GM23338 (cell line): ENCODE results near the gene PHYKPL. TPM values are rescaled to one million over a fixed set of nuclear protein-coding genes. Genes with fewer than 3 reads are reported as not detected.

Experiments
- ATAC-seq: fragments of 200-7000 bp; cut with Tn5 transposase; 3 replicates; pipeline ENCODE4 v1.9.1; 2020
- DNase-seq: peaks from one replicate; pipeline ENCODE4 v3.0.0-alpha.2; 2015; ENCODE audit warnings: low spot score
- H2AFZ ChIP-seq: fragments of 200-600 bp; sonication (generic); 2 replicates; pipeline ENCODE4 v1.8.0; 2016; ENCODE audit warnings: antibody characterized with exemption, mild to moderate bottlenecking, moderate library complexity
- H3F3A ChIP-seq: fragments of 200-600 bp; sonication (generic); replicated peaks from 2 replicates; pipeline ENCODE4 v1.8.0; 2017; ENCODE audit warnings: antibody characterized with exemption, mixed run types, low read depth
- H3K27ac ChIP-seq: fragments of 200-600 bp; sonication (generic); 2 replicates; pipeline ENCODE4 v1.6.1; 2016; ENCODE audit warnings: low read depth
- H3K27me3 ChIP-seq: fragments of 200-600 bp; sonication (generic); 2 replicates; pipeline ENCODE4 v1.8.0; 2016; ENCODE audit warnings: mild to moderate bottlenecking, mixed run types, moderate library complexity; ENCODE audit not compliant: insufficient read depth
- H3K36me3 ChIP-seq: fragments of 200-600 bp; sonication (generic); 2 replicates; pipeline ENCODE4 v1.8.0; 2016; ENCODE audit warnings: mild to moderate bottlenecking; ENCODE audit not compliant: insufficient read depth
- H3K4me1 ChIP-seq: fragments of 200-600 bp; sonication (generic); 2 replicates; pipeline ENCODE4 v1.8.0; 2016; ENCODE audit warnings: mild to moderate bottlenecking, moderate library complexity; ENCODE audit not compliant: insufficient read depth
- H3K4me2 ChIP-seq: fragments of 200-600 bp; sonication (generic); 2 replicates; pipeline ENCODE4 v1.7.1; 2017; ENCODE audit warnings: mixed run types
- H3K4me3 ChIP-seq: fragments of 200-600 bp; sonication (generic); 2 replicates; pipeline ENCODE4 v1.6.1; 2016; ENCODE audit warnings: mixed run types
- H3K79me2 ChIP-seq: fragments of 200-600 bp; sonication (generic); replicated peaks from 2 replicates; pipeline ENCODE4 v1.8.0; 2017; ENCODE audit warnings: mild to moderate bottlenecking; ENCODE audit not compliant: insufficient read depth
- H3K9me2 ChIP-seq: fragments of 200-600 bp; sonication (generic); 2 replicates; pipeline ENCODE4 v1.8.0; 2017; ENCODE audit not compliant: insufficient read depth
- H4K20me1 ChIP-seq: fragments of 200-600 bp; sonication (generic); replicated peaks from 2 replicates; pipeline ENCODE4 v1.8.0; 2017; ENCODE audit warnings: mild to moderate bottlenecking; ENCODE audit not compliant: insufficient read depth
- H3K27ac Mint-ChIP-seq: 2 replicates; pipeline ENCODE4 v1.8.0; 2020; ENCODE audit warnings: inconsistent platforms, mild to moderate bottlenecking, moderate library complexity, mixed read lengths
- H3K27me3 Mint-ChIP-seq: 3 replicates; pipeline ENCODE4 v1.8.0; 2022; ENCODE audit warnings: low read depth, mild to moderate bottlenecking, moderate library complexity, mixed read lengths, inconsistent platforms; ENCODE audit not compliant: insufficient read depth, poor library complexity
- H3K36me3 Mint-ChIP-seq: 3 replicates; pipeline ENCODE4 v1.8.0; 2021; ENCODE audit warnings: low read depth, mild to moderate bottlenecking, inconsistent platforms, moderate library complexity, mixed read lengths
- H3K4me1 Mint-ChIP-seq: 3 replicates; pipeline ENCODE4 v1.8.0; 2020; ENCODE audit warnings: mild to moderate bottlenecking, inconsistent platforms, mixed read lengths
- H3K4me3 Mint-ChIP-seq: 3 replicates; pipeline ENCODE4 v1.8.0; 2021; ENCODE audit warnings: moderate library complexity, mild to moderate bottlenecking, inconsistent platforms, mixed read lengths
- H3K9me3 Mint-ChIP-seq: 3 replicates; pipeline ENCODE4 v1.8.0; 2020; ENCODE audit warnings: moderate library complexity, mild to moderate bottlenecking, inconsistent platforms, mixed read lengths
- EZH2phosphoT487 ChIP-seq: fragments of 200-600 bp; sonication (generic); IDR thresholded peaks from one replicate; pipeline ENCODE4 v1.8.1; 2018; ENCODE audit warnings: antibody characterized with exemption; ENCODE audit not compliant: unreplicated experiment
- JUNB ChIP-seq: IDR thresholded peaks from one replicate; pipeline ENCODE4 v1.6.1; 2016; ENCODE audit warnings: antibody characterized with exemption; ENCODE audit not compliant: unreplicated experiment
- STAT1 ChIP-seq: IDR thresholded peaks from one replicate; pipeline ENCODE4 v1.6.1; 2016; ENCODE audit warnings: antibody characterized with exemption; ENCODE audit not compliant: unreplicated experiment
- ZNF114 ChIP-seq: fragments of 250-450 bp; sonication (Bioruptor Pico); IDR thresholded peaks from 2 replicates; pipeline ENCODE4 v1.5.0; 2020; ENCODE audit warnings: mild to moderate bottlenecking, moderate library complexity
- polyA plus RNA-seq: library from polyadenylated mRNA; unstranded; fragments of >200 nt; fragmentation: Nextera tagmentation; extraction: Ambion mirVana; gene quantifications from 2 replicates; pipeline ENCODE4 v1.2.1, GENCODE V29; 2016
- total RNA-seq: library from RNA; depleted of rRNA; stranded (reverse); fragments of >200 nt; shearing (Covaris generic); gene quantifications from 2 replicates; pipeline ENCODE4 v1.2.3, GENCODE V29; 2014
- TF ChIP-seq, protein P1 (sequence below): fragments of 250-450 bp; sonication (Bioruptor Pico); IDR thresholded peaks from 2 replicates; pipeline ENCODE4 v1.5.0; 2020; ENCODE audit warnings: mild to moderate bottlenecking, moderate library complexity
- TF ChIP-seq, protein P2 (sequence below): IDR thresholded peaks from 2 replicates; pipeline ENCODE4 v1.6.1; 2016; ENCODE audit warnings: antibody characterized with exemption

The PHYKPL gene
- total and polyA plus RNA-seq, 2 experiments from 2014 or later, result 15.9 to 20.8 TPM

DNA sequence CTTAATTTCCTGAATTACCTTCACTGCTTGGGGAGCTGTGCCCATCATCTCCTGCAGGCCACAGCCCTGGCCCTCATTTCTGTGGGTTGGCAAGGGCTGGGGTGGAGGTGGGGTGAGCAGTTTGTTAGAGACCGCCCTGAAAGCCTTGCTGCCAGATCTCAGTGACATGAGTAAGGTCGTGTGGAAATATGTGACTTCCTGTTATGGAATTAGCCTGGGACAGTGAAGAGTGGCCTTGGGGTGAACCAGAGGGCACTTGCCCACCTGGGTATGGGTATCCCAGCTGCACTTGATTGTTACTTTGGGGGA is 30.7 kb downstream of the PHYKPL start (continued):
- TF ChIP-seq, protein P1, sequence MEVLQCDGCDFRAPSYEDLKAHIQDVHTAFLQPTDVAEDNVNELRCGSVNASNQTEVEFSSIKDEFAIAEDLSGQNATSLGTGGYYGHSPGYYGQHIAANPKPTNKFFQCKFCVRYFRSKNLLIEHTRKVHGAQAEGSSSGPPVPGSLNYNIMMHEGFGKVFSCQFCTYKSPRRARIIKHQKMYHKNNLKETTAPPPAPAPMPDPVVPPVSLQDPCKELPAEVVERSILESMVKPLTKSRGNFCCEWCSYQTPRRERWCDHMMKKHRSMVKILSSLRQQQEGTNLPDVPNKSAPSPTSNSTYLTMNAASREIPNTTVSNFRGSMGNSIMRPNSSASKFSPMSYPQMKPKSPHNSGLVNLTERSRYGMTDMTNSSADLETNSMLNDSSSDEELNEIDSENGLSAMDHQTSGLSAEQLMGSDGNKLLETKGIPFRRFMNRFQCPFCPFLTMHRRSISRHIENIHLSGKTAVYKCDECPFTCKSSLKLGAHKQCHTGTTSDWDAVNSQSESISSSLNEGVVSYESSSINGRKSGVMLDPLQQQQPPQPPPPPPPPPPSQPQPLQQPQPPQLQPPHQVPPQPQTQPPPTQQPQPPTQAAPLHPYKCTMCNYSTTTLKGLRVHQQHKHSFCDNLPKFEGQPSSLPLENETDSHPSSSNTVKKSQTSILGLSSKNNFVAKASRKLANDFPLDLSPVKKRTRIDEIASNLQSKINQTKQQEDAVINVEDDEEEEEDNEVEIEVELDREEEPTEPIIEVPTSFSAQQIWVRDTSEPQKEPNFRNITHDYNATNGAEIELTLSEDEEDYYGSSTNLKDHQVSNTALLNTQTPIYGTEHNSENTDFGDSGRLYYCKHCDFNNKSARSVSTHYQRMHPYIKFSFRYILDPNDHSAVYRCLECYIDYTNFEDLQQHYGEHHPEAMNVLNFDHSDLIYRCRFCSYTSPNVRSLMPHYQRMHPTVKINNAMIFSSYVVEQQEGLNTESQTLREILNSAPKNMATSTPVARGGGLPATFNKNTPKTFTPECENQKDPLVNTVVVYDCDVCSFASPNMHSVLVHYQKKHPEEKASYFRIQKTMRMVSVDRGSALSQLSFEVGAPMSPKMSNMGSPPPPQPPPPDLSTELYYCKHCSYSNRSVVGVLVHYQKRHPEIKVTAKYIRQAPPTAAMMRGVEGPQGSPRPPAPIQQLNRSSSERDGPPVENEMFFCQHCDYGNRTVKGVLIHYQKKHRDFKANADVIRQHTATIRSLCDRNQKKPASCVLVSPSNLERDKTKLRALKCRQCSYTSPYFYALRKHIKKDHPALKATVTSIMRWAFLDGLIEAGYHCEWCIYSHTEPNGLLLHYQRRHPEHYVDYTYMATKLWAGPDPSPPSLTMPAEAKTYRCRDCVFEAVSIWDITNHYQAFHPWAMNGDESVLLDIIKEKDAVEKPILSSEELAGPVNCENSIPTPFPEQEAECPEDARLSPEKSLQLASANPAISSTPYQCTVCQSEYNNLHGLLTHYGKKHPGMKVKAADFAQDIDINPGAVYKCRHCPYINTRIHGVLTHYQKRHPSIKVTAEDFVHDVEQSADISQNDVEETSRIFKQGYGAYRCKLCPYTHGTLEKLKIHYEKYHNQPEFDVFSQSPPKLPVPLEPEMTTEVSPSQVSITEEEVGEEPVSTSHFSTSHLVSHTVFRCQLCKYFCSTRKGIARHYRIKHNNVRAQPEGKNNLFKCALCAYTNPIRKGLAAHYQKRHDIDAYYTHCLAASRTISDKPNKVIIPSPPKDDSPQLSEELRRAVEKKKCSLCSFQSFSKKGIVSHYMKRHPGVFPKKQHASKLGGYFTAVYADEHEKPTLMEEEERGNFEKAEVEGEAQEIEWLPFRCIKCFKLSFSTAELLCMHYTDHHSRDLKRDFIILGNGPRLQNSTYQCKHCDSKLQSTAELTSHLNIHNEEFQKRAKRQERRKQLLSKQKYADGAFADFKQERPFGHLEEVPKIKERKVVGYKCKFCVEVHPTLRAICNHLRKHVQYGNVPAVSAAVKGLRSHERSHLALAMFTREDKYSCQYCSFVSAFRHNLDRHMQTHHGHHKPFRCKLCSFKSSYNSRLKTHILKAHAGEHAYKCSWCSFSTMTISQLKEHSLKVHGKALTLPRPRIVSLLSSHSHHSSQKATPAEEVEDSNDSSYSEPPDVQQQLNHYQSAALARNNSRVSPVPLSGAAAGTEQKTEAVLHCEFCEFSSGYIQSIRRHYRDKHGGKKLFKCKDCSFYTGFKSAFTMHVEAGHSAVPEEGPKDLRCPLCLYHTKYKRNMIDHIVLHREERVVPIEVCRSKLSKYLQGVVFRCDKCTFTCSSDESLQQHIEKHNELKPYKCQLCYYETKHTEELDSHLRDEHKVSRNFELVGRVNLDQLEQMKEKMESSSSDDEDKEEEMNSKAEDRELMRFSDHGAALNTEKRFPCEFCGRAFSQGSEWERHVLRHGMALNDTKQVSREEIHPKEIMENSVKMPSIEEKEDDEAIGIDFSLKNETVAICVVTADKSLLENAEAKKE (CRISPR knock-in tag), result no peak

DNA sequence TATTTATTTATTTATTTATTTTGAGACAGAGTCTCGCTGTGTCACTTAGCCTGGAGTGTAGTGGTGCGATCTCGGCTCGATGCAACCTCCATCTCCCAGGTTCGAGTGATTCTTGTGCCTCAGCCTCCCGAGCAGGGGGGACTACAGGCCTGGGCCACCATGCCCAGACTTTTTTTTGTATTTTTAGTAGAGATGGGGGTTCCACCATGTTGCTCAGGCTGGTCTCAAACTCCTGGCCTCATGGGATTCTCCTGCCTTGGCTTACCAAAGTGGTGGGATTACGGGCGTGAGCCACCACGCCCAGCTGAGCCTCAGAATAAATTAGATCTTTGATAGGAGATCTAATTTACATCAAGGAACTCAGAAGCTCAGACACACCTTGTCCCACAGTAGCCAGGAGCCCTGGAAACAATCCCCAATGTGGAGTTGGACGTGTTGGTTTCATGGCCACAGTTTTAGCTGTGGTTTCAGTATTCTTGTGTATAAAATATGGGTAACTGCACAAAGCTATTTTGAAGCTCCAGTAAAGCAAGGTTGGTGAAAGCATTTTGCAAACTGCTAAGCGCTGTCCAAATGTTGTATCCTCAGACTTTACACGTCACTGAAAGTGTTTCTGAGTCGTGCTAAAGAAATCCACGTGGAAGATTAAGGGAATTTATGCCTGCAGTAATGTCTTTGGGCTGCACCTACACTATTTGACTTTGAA is 31.2 kb downstream of the PHYKPL start:
- H3K4me1 Mint-ChIP-seq, result peaks cover 19% of the 10 kb centered on the region
- Histone ChIP-seq H4K20me1 (peaks cover 11% of the 10 kb centered on the region), H3K4me3 (no peak overlapping the region), H3K36me3 (peaks cover 10% of the 10 kb centered on the region), H2AFZ (no peak overlapping the region), H3F3A (peaks cover 13% of the 10 kb centered on the region), H3K4me2 (no peak overlapping the region), H3K4me1 (peaks cover 11% of the 10 kb centered on the region), H3K27ac (no peak overlapping the region), H3K27me3 (no peaks in the 10 kb centered on the region), H3K9me2 (no peaks in the 10 kb centered on the region), H3K79me2 (peaks cover 28% of the 10 kb centered on the region)
- no peak overlapping the region for H3K4me3 Mint-ChIP-seq
- no peak overlapping the region for H3K27ac Mint-ChIP-seq
- ATAC-seq (no peak), DNase-seq (no peak)
- peaks cover 16% of the 10 kb centered on the region for H3K36me3 Mint-ChIP-seq
- H3K27me3 Mint-ChIP-seq, result peaks cover 22% of the 10 kb centered on the region
- H3K9me3 Mint-ChIP-seq, result peaks cover 8% of the 10 kb centered on the region
- TF ChIP-seq, protein P2, sequence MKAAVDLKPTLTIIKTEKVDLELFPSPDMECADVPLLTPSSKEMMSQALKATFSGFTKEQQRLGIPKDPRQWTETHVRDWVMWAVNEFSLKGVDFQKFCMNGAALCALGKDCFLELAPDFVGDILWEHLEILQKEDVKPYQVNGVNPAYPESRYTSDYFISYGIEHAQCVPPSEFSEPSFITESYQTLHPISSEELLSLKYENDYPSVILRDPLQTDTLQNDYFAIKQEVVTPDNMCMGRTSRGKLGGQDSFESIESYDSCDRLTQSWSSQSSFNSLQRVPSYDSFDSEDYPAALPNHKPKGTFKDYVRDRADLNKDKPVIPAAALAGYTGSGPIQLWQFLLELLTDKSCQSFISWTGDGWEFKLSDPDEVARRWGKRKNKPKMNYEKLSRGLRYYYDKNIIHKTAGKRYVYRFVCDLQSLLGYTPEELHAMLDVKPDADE, result no peak
- TF ChIP-seq, protein P1 (CRISPR knock-in tag), result no peak
- TF ChIP-seq EZH2phosphoT487 (no peak), STAT1 (no peak), JUNB (no peak), ZNF114 (CRISPR knock-in tag) (no peak)
